ENCODE data around the gene IGSF21. TPM values are rescaled to one million over a fixed set of nuclear protein-coding genes. Genes with fewer than 3 reads are reported as not detected.

The IGSF21 gene
- total RNA-seq, 1 donor from 2014 or later: 0.94 TPM

DNA sequence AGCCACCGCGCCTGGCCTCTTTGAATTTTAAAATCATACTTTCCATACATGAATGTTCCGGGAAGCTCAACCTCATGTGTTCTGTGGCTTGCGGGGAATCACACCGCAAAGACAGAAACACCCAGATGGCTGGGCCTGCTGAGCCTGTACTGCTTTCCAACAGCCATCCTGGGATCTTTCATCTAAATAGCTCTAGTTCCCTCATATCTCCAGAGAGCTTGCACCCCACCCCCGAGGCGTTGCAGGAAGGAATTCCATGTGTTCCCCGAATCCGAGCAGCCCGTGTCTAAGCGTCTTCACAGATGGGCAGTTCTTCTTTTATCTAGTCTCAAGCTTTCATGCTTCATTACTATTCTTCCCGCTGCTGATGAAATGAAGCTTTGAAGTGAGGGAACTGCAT lies 66.4 kb downstream of the IGSF21 start:
- no peaks in the 10 kb centered on the region for H3K36me3 Mint-ChIP-seq
- no peaks in the 10 kb centered on the region for H3K4me1 Mint-ChIP-seq (ENCODE audit: unreplicated experiment)
- DNase-seq (ENCODE audit: extremely low spot score, unreplicated experiment): no peak
- no peak for TF ChIP-seq CTCF (conservative IDR thresholded peaks at IDR 0.05)
- no peak overlapping the region for H3K4me3 Mint-ChIP-seq
- no peak overlapping the region for H3K27ac Mint-ChIP-seq
- peaks cover 44% of the 10 kb centered on the region for H3K27me3 Mint-ChIP-seq
- H3K9me3 Mint-ChIP-seq: no peaks in the 10 kb centered on the region

GRCh38 chr1:18175051-18175450 lies 67.5 kb downstream of the IGSF21 start:
- H3K4me1 Mint-ChIP-seq (ENCODE audit: unreplicated experiment): no peaks in the 10 kb centered on the region
- H3K27me3 Mint-ChIP-seq: peaks cover 45% of the 10 kb centered on the region
- no peak for TF ChIP-seq CTCF (conservative IDR thresholded peaks at IDR 0.05)
- H3K4me3 Mint-ChIP-seq: no peak overlapping the region
- no peak overlapping the region for H3K27ac Mint-ChIP-seq
- H3K9me3 Mint-ChIP-seq: no peaks in the 10 kb centered on the region
- no peaks in the 10 kb centered on the region for H3K36me3 Mint-ChIP-seq
- DNase-seq (ENCODE audit: extremely low spot score, unreplicated experiment): no peak

GRCh38 chr1:18175530-18176377 lies 68.2 kb downstream of the IGSF21 start:
- no peaks in the 10 kb centered on the region for H3K36me3 Mint-ChIP-seq
- no peaks in the 10 kb centered on the region for H3K9me3 Mint-ChIP-seq
- H3K27ac Mint-ChIP-seq: no peak overlapping the region
- no peak for TF ChIP-seq CTCF (conservative IDR thresholded peaks at IDR 0.05)
- H3K4me1 Mint-ChIP-seq (ENCODE audit: unreplicated experiment): no peaks in the 10 kb centered on the region
- H3K27me3 Mint-ChIP-seq: peaks cover 48% of the 10 kb centered on the region
- no peak overlapping the region for H3K4me3 Mint-ChIP-seq
- DNase-seq (ENCODE audit: extremely low spot score, unreplicated experiment): no peak

DNA sequence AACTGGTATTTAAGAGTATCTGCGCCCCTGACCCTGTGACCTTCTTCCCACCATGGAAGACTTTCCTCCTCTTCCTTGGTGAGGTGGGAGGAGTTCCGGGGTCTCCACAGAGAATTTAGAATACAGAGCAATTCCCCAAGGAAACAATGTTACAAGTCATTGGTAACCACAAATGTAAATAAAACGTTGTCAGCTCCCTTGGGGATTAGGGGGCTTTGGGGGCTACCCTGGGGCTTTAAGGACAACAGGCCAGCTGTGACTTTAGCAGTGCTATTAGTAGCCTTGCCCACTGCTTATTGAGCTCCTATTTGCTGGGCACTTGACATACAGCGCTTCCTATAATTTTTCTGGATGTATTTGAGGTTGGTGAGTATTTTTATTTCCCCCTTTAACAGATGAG lies 69.0 kb downstream of the IGSF21 start:
- Mint-ChIP-seq H3K4me1 (ENCODE audit: unreplicated experiment) (no peaks in the 10 kb centered on the region), H3K9me3 (no peaks in the 10 kb centered on the region), H3K36me3 (no peaks in the 10 kb centered on the region), H3K27me3 (peaks cover 51% of the 10 kb centered on the region), H3K27ac (no peak overlapping the region), H3K4me3 (no peak overlapping the region)
- no peak for TF ChIP-seq CTCF (conservative IDR thresholded peaks at IDR 0.05)
- no peak for DNase-seq (ENCODE audit: extremely low spot score, unreplicated experiment)

- Mint-ChIP-seq H3K27me3 (peaks cover 58% of the 10 kb centered on the region), H3K9me3 (no peaks in the 10 kb centered on the region), H3K36me3 (no peaks in the 10 kb centered on the region), H3K4me1 (ENCODE audit: unreplicated experiment) (peaks cover 3% of the 10 kb centered on the region), H3K4me3 (no peak overlapping the region), H3K27ac (no peak overlapping the region)
- DNase-seq (ENCODE audit: extremely low spot score, unreplicated experiment): no peak
- no peak for TF ChIP-seq CTCF (conservative IDR thresholded peaks at IDR 0.05)
Observed at GRCh38 chr1:18178111-18178510, 70.5 kb downstream of the IGSF21 start.
